Central memory CD8-positive, alpha-beta T cell (primary cell): ENCODE measurements around the gene MYCBP2.

Source experiments
- ATAC-seq: fragments of 150-1000 bp; cut with Tn5 transposase; replicated peaks from 2 replicates; pipeline ENCODE4 v1.10.0; 2022; ENCODE audit warnings: mild to moderate bottlenecking, moderate FRiP score, moderate number of reproducible peaks; ENCODE audit not compliant: poor library complexity, severe bottlenecking; ENCODE audit errors: extremely low read depth
- DNase-seq, 2 donors: peaks; one replicate each; pipeline ENCODE4 v3.0.0; 2021; ENCODE audit warnings: low spot score in 2 of 2
- H3K27ac Mint-ChIP-seq: one replicate; pipeline ENCODE4 v1.8.0; 2022; ENCODE audit warnings: low read depth, mild to moderate bottlenecking, moderate library complexity, mixed read lengths
- H3K27me3 Mint-ChIP-seq: one replicate; pipeline ENCODE4 v1.8.0; 2022; ENCODE audit warnings: mixed read lengths
- H3K36me3 Mint-ChIP-seq: one replicate; pipeline ENCODE4 v1.8.0; 2022; ENCODE audit warnings: mild to moderate bottlenecking, moderate library complexity, mixed read lengths; ENCODE audit not compliant: insufficient read depth
- H3K4me1 Mint-ChIP-seq: one replicate; pipeline ENCODE4 v1.8.0; 2022; ENCODE audit warnings: mixed read lengths
- H3K4me3 Mint-ChIP-seq: one replicate; pipeline ENCODE4 v1.8.0; 2022; ENCODE audit warnings: mild to moderate bottlenecking, moderate library complexity, mixed read lengths
- H3K9me3 Mint-ChIP-seq: one replicate; pipeline ENCODE4 v1.8.0; 2022; ENCODE audit warnings: mixed read lengths

The MYCBP2 gene

DNA sequence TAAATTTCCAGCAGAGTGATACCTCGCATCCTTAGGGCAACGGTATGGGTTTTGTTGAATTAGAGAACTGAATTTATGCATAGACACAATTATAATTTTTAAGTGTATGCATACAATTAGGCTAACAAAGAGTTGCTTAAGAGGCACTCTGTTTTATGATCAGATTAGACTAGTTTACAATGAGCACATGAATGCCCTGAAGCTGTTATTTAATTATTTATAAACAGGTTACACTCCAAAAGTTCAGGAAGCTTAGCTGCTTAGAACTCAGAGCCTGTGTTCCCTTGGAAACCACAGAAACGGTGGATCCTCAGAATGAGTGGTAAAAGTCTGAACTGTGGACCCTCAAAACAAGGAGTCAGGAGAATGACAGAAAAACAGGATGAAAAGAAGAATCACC lies 227.5 kb downstream of the MYCBP2 start:
- Mint-ChIP-seq H3K9me3 (no peaks in the 10 kb centered on the region), H3K4me3 (no peak overlapping the region), H3K27me3 (no peaks in the 10 kb centered on the region), H3K4me1 (no peaks in the 10 kb centered on the region), H3K36me3 (peaks cover 21% of the 10 kb centered on the region), H3K27ac (no peak overlapping the region)
- no peak for DNase-seq
- ATAC-seq, result no peak

DNA sequence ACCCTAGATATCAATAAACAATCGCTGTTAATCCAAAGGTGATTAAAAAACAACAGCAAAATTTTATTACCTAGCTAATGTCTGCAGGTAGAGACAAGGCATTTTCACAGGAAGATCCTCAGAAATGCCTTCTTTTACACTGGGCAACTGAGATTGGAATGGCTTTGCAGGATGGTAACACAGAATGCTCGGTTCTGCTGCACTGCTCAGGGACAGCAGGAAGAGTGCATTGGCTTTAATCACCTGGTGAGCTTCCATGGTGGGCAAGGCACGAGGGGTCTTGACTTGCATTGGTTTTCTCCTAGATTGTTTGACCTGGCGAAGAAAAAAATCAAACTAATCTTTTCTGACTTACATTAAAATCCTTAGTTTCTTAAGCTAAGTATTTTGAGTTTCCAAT lies 231.6 kb downstream of the MYCBP2 start:
- no peak overlapping the region for H3K27ac Mint-ChIP-seq
- H3K27me3 Mint-ChIP-seq, result no peaks in the 10 kb centered on the region
- no peaks in the 10 kb centered on the region for H3K9me3 Mint-ChIP-seq
- H3K36me3 Mint-ChIP-seq, result peaks cover 42% of the 10 kb centered on the region
- H3K4me1 Mint-ChIP-seq, result no peaks in the 10 kb centered on the region
- DNase-seq (no peak), ATAC-seq (no peak)
- no peak overlapping the region for H3K4me3 Mint-ChIP-seq

DNA sequence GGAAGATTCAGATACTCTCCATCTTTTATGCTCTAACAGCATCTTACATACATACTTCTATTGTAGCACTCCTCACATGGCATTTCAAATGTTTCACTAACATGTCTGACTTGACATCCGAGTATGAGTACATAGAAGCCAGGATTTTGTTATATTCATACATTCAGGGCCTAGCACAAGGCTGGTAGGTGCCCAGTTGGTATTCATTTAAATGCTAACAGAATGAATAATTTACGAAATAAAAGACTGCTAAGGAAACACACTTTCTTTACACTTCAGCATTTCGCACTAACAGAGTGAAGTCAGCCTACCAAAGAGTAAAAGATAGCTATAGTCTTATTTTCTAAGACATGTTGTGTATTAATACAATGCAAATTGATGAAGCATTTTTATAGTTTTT lies 232.1 kb downstream of the MYCBP2 start:
- DNase-seq (no peak), ATAC-seq (no peak)
- Mint-ChIP-seq H3K9me3 (no peaks in the 10 kb centered on the region), H3K36me3 (peaks cover 42% of the 10 kb centered on the region), H3K27ac (no peak overlapping the region), H3K27me3 (no peaks in the 10 kb centered on the region), H3K4me1 (no peaks in the 10 kb centered on the region), H3K4me3 (no peak overlapping the region)

DNA sequence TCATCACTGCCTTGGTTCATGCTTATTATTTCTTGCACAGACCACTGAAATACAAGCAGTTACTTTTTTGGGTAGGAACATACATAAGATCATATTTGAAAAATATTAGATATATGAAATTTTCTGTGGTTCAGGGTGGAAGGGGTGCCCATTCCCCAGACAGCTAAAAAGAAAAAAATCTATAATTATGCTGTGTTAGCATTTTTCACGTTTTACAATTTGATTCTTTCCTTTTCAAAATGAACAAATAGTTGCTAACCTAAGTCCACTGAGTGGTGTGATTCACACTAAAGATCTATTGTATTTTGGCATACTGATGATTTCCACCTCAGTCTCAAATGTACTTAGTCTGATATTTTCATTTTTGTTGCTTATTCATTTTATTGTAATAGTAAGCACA lies 233.2 kb downstream of the MYCBP2 start:
- no peak for ATAC-seq
- H3K36me3 Mint-ChIP-seq, result peaks cover 43% of the 10 kb centered on the region
- no peak for DNase-seq
- H3K4me3 Mint-ChIP-seq, result no peak overlapping the region
- no peaks in the 10 kb centered on the region for H3K27me3 Mint-ChIP-seq
- H3K27ac Mint-ChIP-seq, result peak overlapping the region; percentile 38
- H3K4me1 Mint-ChIP-seq, result no peaks in the 10 kb centered on the region
- no peaks in the 10 kb centered on the region for H3K9me3 Mint-ChIP-seq

DNA sequence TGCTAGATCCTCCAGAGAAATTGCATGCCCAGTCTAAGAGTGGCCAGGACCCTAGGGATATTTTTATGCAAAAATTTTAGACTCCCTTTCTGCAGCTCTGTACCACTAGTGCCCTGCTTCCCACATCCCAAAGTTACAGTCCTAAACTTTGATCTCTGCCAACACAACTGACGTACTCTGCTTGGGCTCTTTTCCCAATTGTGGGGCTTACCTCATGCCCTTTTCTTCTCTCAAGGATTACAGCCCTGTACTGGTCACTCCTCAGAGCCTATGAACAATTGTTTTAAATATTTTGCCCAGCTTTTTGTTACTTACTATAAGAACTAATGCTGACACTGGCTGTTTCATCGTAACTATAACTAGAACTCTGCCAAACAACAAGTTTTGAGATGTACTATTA lies 242.1 kb downstream of the MYCBP2 start:
- Mint-ChIP-seq H3K27me3 (no peaks in the 10 kb centered on the region), H3K4me3 (no peak overlapping the region), H3K4me1 (no peaks in the 10 kb centered on the region), H3K36me3 (peaks cover 45% of the 10 kb centered on the region), H3K27ac (no peak overlapping the region), H3K9me3 (no peaks in the 10 kb centered on the region)
- ATAC-seq, result no peak
- DNase-seq, result no peak

DNA sequence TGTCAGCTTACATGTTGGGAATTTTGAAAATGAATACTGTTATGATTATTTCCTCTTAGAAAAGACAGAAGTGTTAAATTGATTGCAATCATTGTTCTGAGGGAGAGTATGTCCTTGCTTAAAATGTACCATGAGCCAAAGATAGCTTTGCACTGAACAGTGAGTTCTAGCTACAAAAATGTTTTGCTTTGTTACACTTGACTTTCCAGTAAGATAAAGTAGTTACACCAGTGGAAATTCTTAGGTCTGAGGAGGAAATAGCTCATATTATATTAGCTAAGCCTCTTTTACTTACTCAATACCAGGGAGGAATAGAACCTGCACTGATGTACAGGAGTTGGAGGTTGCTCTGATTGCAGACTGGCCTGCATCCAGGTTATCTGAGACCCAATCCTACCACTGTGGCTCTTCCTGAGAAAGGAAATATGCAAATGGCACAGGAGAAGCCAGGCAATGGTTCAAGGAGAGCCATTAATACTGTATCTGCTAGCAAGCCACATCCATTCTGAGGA lies 246.9 kb downstream of the MYCBP2 start:
- no peaks in the 10 kb centered on the region for H3K9me3 Mint-ChIP-seq
- no peak overlapping the region for H3K27ac Mint-ChIP-seq
- H3K4me3 Mint-ChIP-seq, result no peak overlapping the region
- DNase-seq (no peak), ATAC-seq (no peak)
- H3K27me3 Mint-ChIP-seq, result no peaks in the 10 kb centered on the region
- peaks cover 59% of the 10 kb centered on the region for H3K36me3 Mint-ChIP-seq
- no peaks in the 10 kb centered on the region for H3K4me1 Mint-ChIP-seq

DNA sequence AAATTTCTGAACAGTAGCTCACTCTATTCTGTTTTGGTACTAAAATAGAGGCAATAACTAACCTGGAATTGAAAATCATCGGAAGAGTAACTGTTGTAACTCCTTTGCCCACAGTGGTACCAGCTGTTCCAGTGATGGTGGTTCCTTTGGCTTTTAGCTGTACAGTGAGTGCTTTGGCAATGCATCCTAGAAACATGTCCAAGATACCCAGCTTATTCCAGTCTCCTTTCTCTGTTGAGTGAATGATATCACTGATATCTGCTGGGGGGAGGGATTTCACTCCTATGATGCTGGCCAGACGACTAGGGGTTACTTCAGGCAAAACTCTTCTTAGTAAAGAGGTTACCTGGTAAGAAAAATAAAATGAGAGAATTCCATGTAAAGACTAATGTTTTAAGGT lies 259.4 kb downstream of the MYCBP2 start:
- Mint-ChIP-seq H3K27me3 (no peaks in the 10 kb centered on the region), H3K4me1 (no peaks in the 10 kb centered on the region), H3K9me3 (no peaks in the 10 kb centered on the region), H3K27ac (no peak overlapping the region), H3K4me3 (no peak overlapping the region), H3K36me3 (peaks cover 58% of the 10 kb centered on the region)
- no peak for DNase-seq
- ATAC-seq, result no peak

DNA sequence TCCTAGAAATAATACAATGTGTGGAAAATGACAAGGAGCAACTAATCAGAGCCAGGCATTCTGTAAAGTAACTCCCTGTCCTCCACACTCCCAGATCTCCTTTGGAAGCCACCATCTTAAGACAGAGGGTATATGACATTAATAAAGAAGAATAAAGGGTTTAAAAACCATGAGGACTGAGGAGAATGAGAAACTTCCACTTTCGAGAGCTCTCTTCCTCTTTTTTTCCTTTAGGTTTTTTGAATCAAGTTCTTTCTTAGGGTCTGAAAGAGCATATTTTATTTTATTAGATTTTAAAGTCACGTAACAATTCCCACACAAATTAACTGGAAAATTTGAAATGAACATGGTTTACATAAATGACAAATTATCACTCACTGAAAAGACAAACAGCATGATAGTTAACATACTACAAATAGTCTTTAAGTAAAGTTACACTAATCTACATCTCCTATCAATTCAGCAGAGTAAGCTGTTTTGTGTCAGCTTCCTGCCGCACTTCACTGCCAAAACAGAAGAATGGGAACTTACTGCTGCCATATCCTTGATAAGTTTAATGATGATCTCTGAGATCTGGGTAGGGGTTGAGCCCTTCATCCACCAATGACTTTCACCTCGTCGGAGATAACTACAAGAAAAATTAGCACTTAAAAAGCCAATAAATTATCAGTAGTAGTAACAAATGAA lies 261.3 kb downstream of the MYCBP2 start:
- no peaks in the 10 kb centered on the region for H3K9me3 Mint-ChIP-seq
- H3K4me3 Mint-ChIP-seq, result no peak overlapping the region
- DNase-seq (no peak), ATAC-seq (no peak)
- no peak overlapping the region for H3K27ac Mint-ChIP-seq
- H3K27me3 Mint-ChIP-seq, result no peaks in the 10 kb centered on the region
- H3K4me1 Mint-ChIP-seq, result no peaks in the 10 kb centered on the region
- H3K36me3 Mint-ChIP-seq, result peaks cover 60% of the 10 kb centered on the region

DNA sequence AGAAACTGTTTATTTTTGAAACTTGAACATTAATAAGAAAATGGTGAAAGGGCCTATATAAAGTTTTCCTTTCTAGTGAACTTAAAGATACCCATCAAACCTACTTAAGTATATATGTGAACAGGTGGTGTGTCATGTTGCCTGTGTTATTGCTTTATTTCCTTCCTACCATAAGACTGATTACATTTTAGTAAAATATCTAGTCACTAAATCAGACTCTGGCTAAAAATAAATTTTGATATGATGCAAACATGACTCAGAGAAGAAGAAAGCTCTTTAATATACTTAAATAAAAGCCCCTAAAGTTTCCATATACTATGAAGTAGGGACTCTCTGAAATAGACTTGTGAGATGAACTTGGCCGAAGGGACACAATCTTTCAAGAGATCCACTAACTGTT lies 264.8 kb downstream of the MYCBP2 start:
- Mint-ChIP-seq H3K4me3 (no peak overlapping the region), H3K27ac (no peak overlapping the region), H3K9me3 (no peaks in the 10 kb centered on the region), H3K27me3 (no peaks in the 10 kb centered on the region), H3K36me3 (peaks cover 41% of the 10 kb centered on the region), H3K4me1 (no peaks in the 10 kb centered on the region)
- DNase-seq (no peak), ATAC-seq (no peak)

DNA sequence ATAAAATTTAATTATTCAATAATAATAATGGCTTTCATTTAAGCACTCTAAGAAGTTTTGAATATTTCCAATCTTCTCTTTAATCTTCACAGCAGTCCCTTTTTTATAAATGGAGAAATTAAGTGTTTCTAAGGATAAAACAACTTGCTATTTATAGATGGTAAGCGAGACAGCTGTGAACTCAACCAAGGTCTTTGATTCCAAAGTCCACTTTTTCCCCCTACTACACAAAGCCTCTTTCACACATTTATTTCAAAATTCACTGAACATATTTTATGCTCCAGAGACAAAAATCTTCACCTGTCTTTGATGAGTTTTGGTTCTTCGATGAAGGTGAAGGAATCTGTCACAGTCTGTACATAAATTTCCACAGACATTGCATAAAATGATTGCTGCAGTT lies 265.5 kb downstream of the MYCBP2 start:
- Mint-ChIP-seq H3K27ac (no peak overlapping the region), H3K9me3 (no peaks in the 10 kb centered on the region), H3K27me3 (no peaks in the 10 kb centered on the region), H3K36me3 (peaks cover 48% of the 10 kb centered on the region), H3K4me3 (no peak overlapping the region), H3K4me1 (no peaks in the 10 kb centered on the region)
- ATAC-seq, result no peak
- DNase-seq, result no peak

DNA sequence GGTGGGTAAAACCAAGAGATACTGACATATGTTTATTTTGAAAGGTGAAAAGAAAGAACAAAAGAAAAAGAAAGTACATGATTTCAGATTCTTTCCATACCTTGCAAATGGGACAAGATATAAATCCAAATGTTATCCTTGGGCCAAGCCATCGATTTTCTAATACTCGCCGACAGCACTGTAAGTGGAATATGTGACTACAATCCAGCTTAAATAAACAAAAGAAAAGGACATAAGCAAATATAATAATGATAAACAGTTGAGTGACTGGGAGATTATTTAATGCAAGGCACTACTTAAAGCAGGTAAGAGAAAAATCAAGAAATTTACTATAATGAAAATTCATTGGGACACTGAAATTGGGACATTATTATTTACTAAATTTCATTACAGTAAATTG lies 270.0 kb downstream of the MYCBP2 start:
- Mint-ChIP-seq H3K9me3 (no peaks in the 10 kb centered on the region), H3K27me3 (no peaks in the 10 kb centered on the region), H3K4me1 (no peaks in the 10 kb centered on the region), H3K27ac (no peak overlapping the region), H3K36me3 (peaks cover 46% of the 10 kb centered on the region), H3K4me3 (no peak overlapping the region)
- ATAC-seq (no peak), DNase-seq (no peak)

DNA sequence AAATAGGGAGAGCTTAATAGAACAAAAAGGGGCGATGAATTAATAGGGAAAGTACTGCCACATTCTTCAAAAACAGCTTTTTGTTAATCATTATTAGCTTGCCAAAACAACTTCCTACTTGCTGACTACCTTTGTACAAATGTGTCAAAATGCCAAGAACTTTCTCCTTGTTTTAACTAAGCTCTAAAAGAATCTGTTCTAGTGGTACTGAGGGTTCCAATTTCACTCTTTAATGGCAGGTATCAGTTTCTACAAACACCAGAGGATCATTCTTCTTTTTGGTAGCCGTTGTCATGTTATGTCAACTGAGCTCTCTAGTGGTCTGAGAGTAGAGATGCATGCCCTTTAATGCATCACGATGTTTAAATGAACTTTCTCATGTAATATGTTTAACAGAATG lies 270.5 kb downstream of the MYCBP2 start:
- H3K27ac Mint-ChIP-seq, result no peak overlapping the region
- peaks cover 47% of the 10 kb centered on the region for H3K36me3 Mint-ChIP-seq

DNA sequence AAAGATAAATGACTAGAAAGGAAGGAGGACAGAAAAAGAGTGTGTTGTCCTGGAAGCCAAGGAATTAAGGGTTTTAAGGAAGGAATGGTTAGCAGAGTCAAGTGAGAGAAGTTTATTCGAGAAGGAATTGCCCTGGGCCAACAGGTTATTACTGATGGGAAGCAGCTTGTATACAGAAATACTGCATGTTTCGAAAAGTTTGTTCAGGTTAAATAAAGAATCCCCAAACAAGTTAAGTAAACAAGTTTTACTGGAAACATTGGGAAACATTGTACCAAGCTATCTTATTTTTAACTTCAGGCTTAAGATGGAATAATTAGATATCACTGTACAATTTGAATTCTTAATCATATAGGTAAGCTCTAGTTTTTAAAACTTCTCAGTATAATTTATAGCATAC lies 271.7 kb downstream of the MYCBP2 start:
- H3K9me3 Mint-ChIP-seq, result no peaks in the 10 kb centered on the region
- no peak for DNase-seq
- H3K4me1 Mint-ChIP-seq, result no peaks in the 10 kb centered on the region
- ATAC-seq, result no peak
- H3K27ac Mint-ChIP-seq, result no peak overlapping the region
- H3K27me3 Mint-ChIP-seq, result no peaks in the 10 kb centered on the region
- peaks cover 55% of the 10 kb centered on the region for H3K36me3 Mint-ChIP-seq
- no peak overlapping the region for H3K4me3 Mint-ChIP-seq

More for the DNA sequence above, 270.5 kb downstream of the MYCBP2 start:
- no peak for ATAC-seq
- Mint-ChIP-seq H3K9me3 (no peaks in the 10 kb centered on the region), H3K4me3 (no peak overlapping the region), H3K27me3 (no peaks in the 10 kb centered on the region), H3K4me1 (no peaks in the 10 kb centered on the region)
- DNase-seq, result no peak
